A549 (cell line): ENCODE measurements around the gene CIT. TPM values are rescaled to one million over a fixed set of nuclear protein-coding genes. Genes with fewer than 3 reads are reported as not detected.

ENCODE experiments used
- ATAC-seq, 2 experiments: fragments of 200-7000 bp in 1 of 2; fragments of >200 bp in 1 of 2; cut with Nextera tagmentation in 1 of 2; cut with Tn5 transposase in 1 of 2; 3 replicates each; pipeline versions ENCODE4 v1.8.0 to v1.9.1; 2018 to 2020; ENCODE audit warnings: mild to moderate bottlenecking in 1 of 2, moderate library complexity in 1 of 2
- CTCF ChIA-PET: fragments of 300-600 bp; sonication (Branson Sonifier 250); formaldehyde crosslinking; extraction: SDS; loops from one replicate; lab custom pipeline; 2021; ENCODE audit warnings: antibody characterized with exemption, inconsistent platforms; lab: Yijun Ruan, JAX
- POLR2A ChIA-PET: fragments of 350-600 bp; formaldehyde crosslinking; extraction: SDS; loops from one replicate; lab custom pipeline; 2021; ENCODE audit warnings: antibody characterized with exemption, inconsistent platforms; lab: Yijun Ruan, JAX
- DNase-seq, 2 experiments: peaks; one replicate each; pipeline versions ENCODE4 v3.0.0 to v3.0.0-alpha.2; 2011 to 2016; ENCODE audit warnings: low read depth in 1 of 2, low spot score in 1 of 2
- FAIRE-seq: peaks from 2 replicates; lab custom pipeline; 2011; peaks lifted over from hg19 to GRCh38; lab: Jason Lieb, UNC
- H3K27ac ChIP-seq, 2 experiments: fragments of >200 bp; sonication (Bioruptor Twin); formaldehyde crosslinking; 3 replicates each; pipeline ENCODE4 v1.5.1; 2016 to 2017
- H3K4me1 ChIP-seq: fragments of >200 bp; sonication (Bioruptor Twin); formaldehyde crosslinking; 3 replicates; pipeline ENCODE4 v1.6.1; 2016
- H3K4me2 ChIP-seq: fragments of >200 bp; sonication (Bioruptor Twin); formaldehyde crosslinking; 3 replicates; pipeline ENCODE4 v1.6.1; 2016
- H3K4me3 ChIP-seq: fragments of >200 bp; sonication (Bioruptor Twin); formaldehyde crosslinking; 3 replicates; pipeline ENCODE4 v1.5.1; 2016
- H3K9me3 ChIP-seq: fragments of >200 bp; sonication (Bioruptor Twin); formaldehyde crosslinking; 3 replicates; pipeline ENCODE4 v1.6.1; 2016
- ATOH8 ChIP-seq: fragments of 250-450 bp; sonication (Bioruptor Pico); IDR thresholded peaks from 2 replicates; pipeline ENCODE4 v1.5.0; 2020; ENCODE audit warnings: low read depth, mild to moderate bottlenecking, moderate library complexity
- BCL3 ChIP-seq: fragments of >200 bp; sonication (Bioruptor Twin); formaldehyde crosslinking; IDR thresholded peaks from 3 replicates; pipeline ENCODE4 v1.6.1; 2016
- CBX8 ChIP-seq: fragments of 200-600 bp; sonication (generic); IDR thresholded peaks from 2 replicates; pipeline ENCODE4 v1.6.1; 2016
- CEBPB ChIP-seq, 2 experiments: fragments of >200 bp in 1 of 2; sonication (Bioruptor Twin) in 1 of 2; formaldehyde crosslinking in 1 of 2; IDR thresholded peaks; 2 replicates each; pipeline ENCODE4 v1.6.1; 2012 to 2016
- CHD2 ChIP-seq: fragments of 150-350 bp; IDR thresholded peaks from 2 replicates; pipeline ENCODE4 v1.6.1; 2014; ENCODE audit warnings: low read length; ENCODE audit not compliant: partially characterized antibody
- CTCF ChIP-seq: fragments of >200 bp; sonication (Bioruptor Twin); formaldehyde crosslinking; IDR thresholded peaks from 3 replicates; pipeline ENCODE4 v1.5.1; 2016
- EHF ChIP-seq: fragments of 250-450 bp; sonication (Bioruptor Pico); IDR thresholded peaks from 2 replicates; pipeline ENCODE4 v1.5.0; 2020; ENCODE audit warnings: mild to moderate bottlenecking
- FOSB ChIP-seq: fragments of 250-450 bp; sonication (Bioruptor Pico); IDR thresholded peaks from 2 replicates; pipeline ENCODE4 v1.5.0; 2020; ENCODE audit warnings: mild to moderate bottlenecking, moderate library complexity
- FOSL2 ChIP-seq, 2 experiments: fragments of 450-650 bp in 1 of 2; fragments of >200 bp in 1 of 2; sonication (Bioruptor Twin) in 1 of 2; formaldehyde crosslinking; IDR thresholded peaks; 2 replicates each; pipeline versions ENCODE4 v1.5.0 to v1.6.1; 2016 to 2020; ENCODE audit warnings: mild to moderate bottlenecking in 1 of 2, moderate library complexity in 1 of 2
- HMGXB4 ChIP-seq: fragments of 250-450 bp; sonication (Bioruptor Pico); IDR thresholded peaks from 2 replicates; pipeline ENCODE4 v1.5.0; 2021; ENCODE audit warnings: mild to moderate bottlenecking, moderate library complexity, borderline replicate concordance
- HOXB5 ChIP-seq: fragments of 250-450 bp; sonication (Bioruptor Pico); IDR thresholded peaks from 2 replicates; pipeline ENCODE4 v1.5.0; 2020; ENCODE audit warnings: mild to moderate bottlenecking, moderate library complexity
- KDM5A ChIP-seq: fragments of 200-600 bp; sonication (generic); IDR thresholded peaks from 2 replicates; pipeline ENCODE4 v1.6.1; 2016; ENCODE audit warnings: antibody characterized with exemption, mild to moderate bottlenecking
- MAX ChIP-seq: IDR thresholded peaks from 2 replicates; pipeline ENCODE4 v1.6.1; 2012
- MYC ChIP-seq: IDR thresholded peaks from 2 replicates; pipeline ENCODE4 v1.6.1; 2012; ENCODE audit warnings: mild to moderate bottlenecking, inconsistent platforms, low read length, improper control_type of control experiment, borderline replicate concordance
- NFE2L2 ChIP-seq: fragments of 150-350 bp; conservative IDR thresholded peaks from 2 replicates; pipeline ENCODE4 v1.6.1; 2014; ENCODE audit warnings: low read length
- NPAS2 ChIP-seq: fragments of 250-450 bp; sonication (Bioruptor Pico); IDR thresholded peaks from 2 replicates; pipeline ENCODE4 v1.8.0; 2022; ENCODE audit warnings: mild to moderate bottlenecking, moderate library complexity, borderline replicate concordance
- RARB ChIP-seq: fragments of 250-450 bp; sonication (Bioruptor Pico); IDR thresholded peaks from 2 replicates; pipeline ENCODE4 v1.8.0; 2021; ENCODE audit warnings: mild to moderate bottlenecking, moderate library complexity
- RFX5 ChIP-seq: fragments of 450-650 bp; IDR thresholded peaks from 2 replicates; pipeline ENCODE4 v1.7.1; 2014; ENCODE audit warnings: antibody characterized with exemption, mild to moderate bottlenecking, moderate library complexity
- TFCP2L1 ChIP-seq: fragments of 250-450 bp; sonication (Bioruptor Pico); IDR thresholded peaks from 2 replicates; pipeline ENCODE4 v1.5.0; 2021; ENCODE audit warnings: mild to moderate bottlenecking
- ZSCAN20 ChIP-seq: fragments of 250-450 bp; sonication (Bioruptor Pico); IDR thresholded peaks from 2 replicates; pipeline ENCODE4 v1.8.0; 2022; ENCODE audit warnings: mild to moderate bottlenecking, moderate library complexity
- WGBS: methylation state at CpG from one replicate; pipeline ENCODE4 v1.1.6; 2017; ENCODE audit errors: missing lambda C conversion rate; 5-methylcytosine and 5-hydroxymethylcytosine counted together
- polyA plus RNA-seq, 4 experiments: library from polyadenylated mRNA; depleted of rRNA in 3 of 4; stranded (reverse); fragments of >200 nt; fragmentation: RNase III in 1 of 4; extraction: RNeasy Plus Mini Kit Qiagen cat#74134 plus additional on column Dnase treatment in 1 of 4; gene quantifications; 2 replicates in 3 of 4; 3 replicates in 1 of 4; pipeline ENCODE4 v1.2.3, GENCODE V29; 2011 to 2017

Gene CIT
- polyA plus RNA-seq, 2 of the 4 experiments (the other 2 are of a cell fraction), result 12.5 to 25.4 TPM

GRCh38 chr12:119686776-119687175 lies 190.3 kb downstream of the CIT start:
- H3K4me3 ChIP-seq, result no peak overlapping the region
- CTCF ChIA-PET, result interaction anchor here (1.4 to 1.8 kb wide), 2 partner anchors 10 to 35 kb away, joined by 3 to 4 read pairs; no protein-coding TSS in a partner anchor

GRCh38 chr12:119686355-119686754 lies 190.8 kb downstream of the CIT start:
- no peak for ATAC-seq
- TF ChIP-seq TFCP2L1, result no peak
- no peak for TF ChIP-seq CBX8
- TF ChIP-seq MAX, result no peak
- TF ChIP-seq HMGXB4 (CRISPR knock-in tag), result no peak
- no peak for TF ChIP-seq FOSB
- no peak for TF ChIP-seq RFX5
- H3K4me3 ChIP-seq, result no peak overlapping the region
- POLR2A ChIA-PET, result no interaction called here
- CTCF ChIA-PET, result interaction anchor here (1.4 to 1.8 kb wide), 2 partner anchors 10 to 36 kb away, joined by 3 read pairs; no protein-coding TSS in a partner anchor
- no peak overlapping the region for H3K4me2 ChIP-seq
- 94% methylated on average over 12 of the region's 12 CpGs for WGBS
- H3K9me3 ChIP-seq, result no peaks in the 10 kb centered on the region
- FAIRE-seq, result no peak
- H3K4me1 ChIP-seq, result peaks cover 14% of the 10 kb centered on the region; the same call in 1 of the 3 replicates
- no peak for DNase-seq
- H3K27ac ChIP-seq, result no peak overlapping the region

More at GRCh38 chr12:119686776-119687175, 190.3 kb downstream of the CIT start:
- POLR2A ChIA-PET, result no interaction called here
- no peaks in the 10 kb centered on the region for H3K9me3 ChIP-seq
- no peak for TF ChIP-seq ZSCAN20 (CRISPR knock-in tag)
- TF ChIP-seq CEBPB (IDR thresholded peaks at IDR 0.05), result no peak
- no peak for TF ChIP-seq NPAS2 (CRISPR knock-in tag)
- TF ChIP-seq EHF (CRISPR knock-in tag), result no peak
- no peak for TF ChIP-seq HMGXB4 (CRISPR knock-in tag)
- no peak for TF ChIP-seq CHD2
- TF ChIP-seq RARB, result no peak
- TF ChIP-seq ATOH8 (CRISPR knock-in tag), result no peak
- no peak for TF ChIP-seq KDM5A
- TF ChIP-seq BCL3, result no peak
- no peak for TF ChIP-seq NFE2L2
- TF ChIP-seq HOXB5 (CRISPR knock-in tag), result no peak
- TF ChIP-seq CTCF, result no peak
- TF ChIP-seq MYC, result no peak
- no peak for TF ChIP-seq FOSL2 (IDR thresholded peaks at IDR 0.05)
- TF ChIP-seq FOSL2 (CRISPR knock-in tag; IDR thresholded peaks at IDR 0.05), result no peak
- WGBS, result 95% methylated on average over 13 of the region's 13 CpGs
- FAIRE-seq, result no peak
- no peak for DNase-seq
- peaks cover 14% of the 10 kb centered on the region; the same call in 1 of the 3 replicates for H3K4me1 ChIP-seq
- H3K4me2 ChIP-seq, result no peak overlapping the region
- no peak for ATAC-seq
- H3K27ac ChIP-seq, result no peak overlapping the region
